A549 (cell line): ENCODE measurements around the gene IL1R1. TPM values are rescaled to one million over a fixed set of nuclear protein-coding genes. Genes with fewer than 3 reads are reported as not detected.

ENCODE experiments used
- BHLHE40 ChIP-seq: IDR thresholded peaks from 2 replicates; pipeline ENCODE4 v1.6.1; 2012; ENCODE audit warnings: low read depth, low read length, inconsistent platforms
- CBX2 ChIP-seq: fragments of 200-600 bp; sonication (generic); IDR thresholded peaks from 2 replicates; pipeline ENCODE4 v1.6.1; 2016; ENCODE audit warnings: low read depth, mild to moderate bottlenecking, borderline replicate concordance
- CEBPB ChIP-seq, 2 experiments: fragments of >200 bp in 1 of 2; sonication (Bioruptor Twin) in 1 of 2; formaldehyde crosslinking in 1 of 2; IDR thresholded peaks; 2 replicates each; pipeline ENCODE4 v1.6.1; 2012 to 2016
- CHD2 ChIP-seq: fragments of 150-350 bp; IDR thresholded peaks from 2 replicates; pipeline ENCODE4 v1.6.1; 2014; ENCODE audit warnings: low read length; ENCODE audit not compliant: partially characterized antibody
- CHD4 ChIP-seq: fragments of 200-600 bp; sonication (generic); IDR thresholded peaks from 2 replicates; pipeline ENCODE4 v1.6.1; 2016; ENCODE audit warnings: antibody characterized with exemption, mild to moderate bottlenecking, borderline replicate concordance
- EHF ChIP-seq: fragments of 250-450 bp; sonication (Bioruptor Pico); IDR thresholded peaks from 2 replicates; pipeline ENCODE4 v1.5.0; 2020; ENCODE audit warnings: mild to moderate bottlenecking
- EP300 ChIP-seq, 2 experiments: fragments of >200 bp; sonication (Bioruptor Twin); formaldehyde crosslinking; IDR thresholded peaks; 2 replicates in 1 of 2; 3 replicates in 1 of 2; pipeline ENCODE4 v1.6.1; 2016 to 2017
- ESRRA ChIP-seq: fragments of 150-350 bp; IDR thresholded peaks from 2 replicates; pipeline ENCODE4 v1.6.1; 2014; ENCODE audit warnings: mild to moderate bottlenecking, low read length, borderline replicate concordance
- FOSB ChIP-seq: fragments of 250-450 bp; sonication (Bioruptor Pico); IDR thresholded peaks from 2 replicates; pipeline ENCODE4 v1.5.0; 2020; ENCODE audit warnings: mild to moderate bottlenecking, moderate library complexity
- FOXS1 ChIP-seq: fragments of 250-450 bp; sonication (Bioruptor Pico); IDR thresholded peaks from 2 replicates; pipeline ENCODE4 v1.5.0; 2020; ENCODE audit warnings: mild to moderate bottlenecking, moderate library complexity
- GATA3 ChIP-seq: IDR thresholded peaks from 2 replicates; pipeline ENCODE4 v1.6.1; 2012; ENCODE audit warnings: borderline replicate concordance
- HDAC2 ChIP-seq: fragments of 200-600 bp; sonication (generic); IDR thresholded peaks from 2 replicates; pipeline ENCODE4 v1.6.1; 2016
- HEYL ChIP-seq: fragments of 250-450 bp; sonication (Bioruptor Pico); IDR thresholded peaks from 2 replicates; pipeline ENCODE4 v1.8.0; 2021; ENCODE audit warnings: mild to moderate bottlenecking, moderate library complexity
- HOXB13 ChIP-seq: fragments of 250-450 bp; sonication (Bioruptor Pico); IDR thresholded peaks from 2 replicates; pipeline ENCODE4 v1.5.0; 2020; ENCODE audit warnings: low read depth, mild to moderate bottlenecking, moderate library complexity
- HOXB5 ChIP-seq: fragments of 250-450 bp; sonication (Bioruptor Pico); IDR thresholded peaks from 2 replicates; pipeline ENCODE4 v1.5.0; 2020; ENCODE audit warnings: mild to moderate bottlenecking, moderate library complexity
- JUN ChIP-seq, 2 experiments: fragments of >200 bp; sonication (Bioruptor Twin); formaldehyde crosslinking; IDR thresholded peaks; 2 replicates in 1 of 2; 3 replicates in 1 of 2; pipeline ENCODE4 v1.6.1; 2016 to 2017
- KDM1A ChIP-seq: fragments of 200-600 bp; sonication (generic); IDR thresholded peaks from 2 replicates; pipeline ENCODE4 v1.6.1; 2016; ENCODE audit warnings: low read depth, mild to moderate bottlenecking
- KDM5A ChIP-seq: fragments of 200-600 bp; sonication (generic); IDR thresholded peaks from 2 replicates; pipeline ENCODE4 v1.6.1; 2016; ENCODE audit warnings: antibody characterized with exemption, mild to moderate bottlenecking
- MAZ ChIP-seq: fragments of 150-350 bp; IDR thresholded peaks from 2 replicates; pipeline ENCODE4 v1.6.1; 2014; ENCODE audit warnings: antibody characterized with exemption, low read depth, low read length, borderline replicate concordance
- MYC ChIP-seq: IDR thresholded peaks from 2 replicates; pipeline ENCODE4 v1.6.1; 2012; ENCODE audit warnings: mild to moderate bottlenecking, inconsistent platforms, low read length, improper control_type of control experiment, borderline replicate concordance
- NPAS2 ChIP-seq: fragments of 250-450 bp; sonication (Bioruptor Pico); IDR thresholded peaks from 2 replicates; pipeline ENCODE4 v1.8.0; 2022; ENCODE audit warnings: mild to moderate bottlenecking, moderate library complexity, borderline replicate concordance
- NR3C1 ChIP-seq: fragments of >200 bp; sonication (Bioruptor Twin); formaldehyde crosslinking; IDR thresholded peaks from 3 replicates; pipeline ENCODE4 v1.6.1; 2017
- PBX3 ChIP-seq: IDR thresholded peaks from 2 replicates; pipeline ENCODE4 v1.6.1; 2012
- POLR2A ChIP-seq: IDR thresholded peaks from 2 replicates; pipeline ENCODE4 v1.6.1; 2012; ENCODE audit warnings: mild to moderate bottlenecking, low read length
- POLR2AphosphoS2 ChIP-seq: conservative IDR thresholded peaks from 2 replicates; pipeline ENCODE4 v1.6.1; 2012; ENCODE audit warnings: low read length, improper control_type of control experiment, inconsistent platforms
- RAD21 ChIP-seq, 2 experiments: fragments of >200 bp in 1 of 2; sonication (Bioruptor Twin) in 1 of 2; formaldehyde crosslinking in 1 of 2; IDR thresholded peaks in 1 of 2; conservative IDR thresholded peaks in 1 of 2; 2 replicates in 1 of 2; 3 replicates in 1 of 2; pipeline ENCODE4 v1.6.1; 2012 to 2018; ENCODE audit warnings: inconsistent platforms in 1 of 2
- RARB ChIP-seq: fragments of 250-450 bp; sonication (Bioruptor Pico); IDR thresholded peaks from 2 replicates; pipeline ENCODE4 v1.8.0; 2021; ENCODE audit warnings: mild to moderate bottlenecking, moderate library complexity
- REST ChIP-seq: fragments of 200-600 bp; sonication (generic); IDR thresholded peaks from 2 replicates; pipeline ENCODE4 v1.6.1; 2016; ENCODE audit warnings: antibody characterized with exemption, mild to moderate bottlenecking, moderate library complexity
- RFX5 ChIP-seq: fragments of 450-650 bp; IDR thresholded peaks from 2 replicates; pipeline ENCODE4 v1.7.1; 2014; ENCODE audit warnings: antibody characterized with exemption, mild to moderate bottlenecking, moderate library complexity
- RNF2 ChIP-seq: fragments of 200-600 bp; sonication (generic); IDR thresholded peaks from 2 replicates; pipeline ENCODE4 v1.6.1; 2016; ENCODE audit warnings: low read depth, mild to moderate bottlenecking, antibody characterized with exemption, moderate library complexity, borderline replicate concordance
- SREBF2 ChIP-seq: fragments of 450-650 bp; IDR thresholded peaks from 2 replicates; pipeline ENCODE4 v1.6.1; 2014; ENCODE audit warnings: mild to moderate bottlenecking, moderate library complexity
- TFCP2L1 ChIP-seq: fragments of 250-450 bp; sonication (Bioruptor Pico); IDR thresholded peaks from 2 replicates; pipeline ENCODE4 v1.5.0; 2021; ENCODE audit warnings: mild to moderate bottlenecking
- ZSCAN20 ChIP-seq: fragments of 250-450 bp; sonication (Bioruptor Pico); IDR thresholded peaks from 2 replicates; pipeline ENCODE4 v1.8.0; 2022; ENCODE audit warnings: mild to moderate bottlenecking, moderate library complexity
- polyA plus RNA-seq, 4 experiments: library from polyadenylated mRNA; depleted of rRNA in 3 of 4; stranded (reverse); fragments of >200 nt; fragmentation: RNase III in 1 of 4; extraction: RNeasy Plus Mini Kit Qiagen cat#74134 plus additional on column Dnase treatment in 1 of 4; gene quantifications; 2 replicates in 3 of 4; 3 replicates in 1 of 4; pipeline ENCODE4 v1.2.3, GENCODE V29; 2011 to 2017
- TF ChIP-seq, protein P1 (sequence below): fragments of >200 bp; sonication (Bioruptor Twin); formaldehyde crosslinking; IDR thresholded peaks from 2 replicates; pipeline ENCODE4 v1.6.1; 2016
- TF ChIP-seq, protein P2 (sequence below): IDR thresholded peaks from 2 replicates; pipeline ENCODE4 v1.6.1; 2012
- TF ChIP-seq, protein P3 (sequence below): fragments of >200 bp; sonication (Bioruptor Twin); formaldehyde crosslinking; IDR thresholded peaks from 3 replicates; pipeline ENCODE4 v1.6.1; 2016
- TF ChIP-seq, protein P4 (sequence below): fragments of 250-450 bp; sonication (Bioruptor Pico); IDR thresholded peaks from 2 replicates; pipeline ENCODE4 v1.5.0; 2021; ENCODE audit warnings: mild to moderate bottlenecking, moderate library complexity, borderline replicate concordance
- TF ChIP-seq, protein P5 (sequence below): fragments of 250-450 bp; sonication (Bioruptor Pico); IDR thresholded peaks from 2 replicates; pipeline ENCODE4 v1.5.0; 2020; ENCODE audit warnings: low read depth, mild to moderate bottlenecking, moderate library complexity

The IL1R1 gene
- polyA plus RNA-seq, 2 of the 4 experiments (the other 2 are of a cell fraction), result 32.5 to 34.7 TPM

GRCh38 chr2:102107741-102108070 is 34.8 kb upstream of the IL1R1 start (continued):
- no peak for TF ChIP-seq NPAS2 (CRISPR knock-in tag)
- TF ChIP-seq JUN (IDR thresholded peaks at IDR 0.05), result peak; percentile 57 to 69; a peak in 3 of 5 replicates
- TF ChIP-seq CEBPB (IDR thresholded peaks at IDR 0.05), result peak; percentile 69 to 82
- TF ChIP-seq ESRRA, result 0 out of 2 replicates have a peak, but pooled peaks have one; percentile 26
- TF ChIP-seq RAD21 (conservative IDR thresholded peaks at IDR 0.05 in 1 of 2, IDR thresholded peaks at IDR 0.05 in 1 of 2), result peak in 1 of 2 experiments; percentile 39
- TF ChIP-seq PBX3, result no peak
- TF ChIP-seq POLR2A, result no peak
- no peak for TF ChIP-seq RNF2
- no peak for TF ChIP-seq TFCP2L1 (CRISPR knock-in tag)
- no peak for TF ChIP-seq NR3C1
- TF ChIP-seq ZSCAN20 (CRISPR knock-in tag), result no peak
- TF ChIP-seq, protein P1, sequence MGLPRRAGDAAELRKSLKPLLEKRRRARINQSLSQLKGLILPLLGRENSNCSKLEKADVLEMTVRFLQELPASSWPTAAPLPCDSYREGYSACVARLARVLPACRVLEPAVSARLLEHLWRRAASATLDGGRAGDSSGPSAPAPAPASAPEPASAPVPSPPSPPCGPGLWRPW, result no peak
- no peak for TF ChIP-seq CHD4
- no peak for TF ChIP-seq HOXB5 (CRISPR knock-in tag)
- peak; percentile 53 to 55; a peak in 2 of 5 replicates for TF ChIP-seq EP300 (IDR thresholded peaks at IDR 0.05)
- no peak for TF ChIP-seq CHD2
- TF ChIP-seq FOXS1 (CRISPR knock-in tag), result no peak
- no peak for TF ChIP-seq FOSB (CRISPR knock-in tag)
- no peak for TF ChIP-seq RARB (CRISPR knock-in tag)
- TF ChIP-seq HOXB13 (CRISPR knock-in tag), result no peak
- TF ChIP-seq, protein P2, sequence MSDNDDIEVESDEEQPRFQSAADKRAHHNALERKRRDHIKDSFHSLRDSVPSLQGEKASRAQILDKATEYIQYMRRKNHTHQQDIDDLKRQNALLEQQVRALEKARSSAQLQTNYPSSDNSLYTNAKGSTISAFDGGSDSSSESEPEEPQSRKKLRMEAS, result no peak
- TF ChIP-seq RFX5, result no peak
- TF ChIP-seq EHF (CRISPR knock-in tag), result no peak
- no peak for TF ChIP-seq MYC
- no peak for TF ChIP-seq HDAC2
- no peak for TF ChIP-seq REST
- TF ChIP-seq, protein P3, sequence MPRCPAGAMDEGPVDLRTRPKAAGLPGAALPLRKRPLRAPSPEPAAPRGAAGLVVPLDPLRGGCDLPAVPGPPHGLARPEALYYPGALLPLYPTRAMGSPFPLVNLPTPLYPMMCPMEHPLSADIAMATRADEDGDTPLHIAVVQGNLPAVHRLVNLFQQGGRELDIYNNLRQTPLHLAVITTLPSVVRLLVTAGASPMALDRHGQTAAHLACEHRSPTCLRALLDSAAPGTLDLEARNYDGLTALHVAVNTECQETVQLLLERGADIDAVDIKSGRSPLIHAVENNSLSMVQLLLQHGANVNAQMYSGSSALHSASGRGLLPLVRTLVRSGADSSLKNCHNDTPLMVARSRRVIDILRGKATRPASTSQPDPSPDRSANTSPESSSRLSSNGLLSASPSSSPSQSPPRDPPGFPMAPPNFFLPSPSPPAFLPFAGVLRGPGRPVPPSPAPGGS, result peak; percentile 49; the same call in 1 of the 3 replicates
- peak; percentile 20; the same call in 1 of the 2 replicates for TF ChIP-seq GATA3
- no peak for TF ChIP-seq MAZ
- no peak for TF ChIP-seq SREBF2
- no peak for TF ChIP-seq KDM5A
- no peak for TF ChIP-seq HEYL
- TF ChIP-seq CBX2, result no peak
- no peak for TF ChIP-seq POLR2AphosphoS2
- no peak for TF ChIP-seq KDM1A
- TF ChIP-seq BHLHE40, result no peak
- TF ChIP-seq, protein P4, sequence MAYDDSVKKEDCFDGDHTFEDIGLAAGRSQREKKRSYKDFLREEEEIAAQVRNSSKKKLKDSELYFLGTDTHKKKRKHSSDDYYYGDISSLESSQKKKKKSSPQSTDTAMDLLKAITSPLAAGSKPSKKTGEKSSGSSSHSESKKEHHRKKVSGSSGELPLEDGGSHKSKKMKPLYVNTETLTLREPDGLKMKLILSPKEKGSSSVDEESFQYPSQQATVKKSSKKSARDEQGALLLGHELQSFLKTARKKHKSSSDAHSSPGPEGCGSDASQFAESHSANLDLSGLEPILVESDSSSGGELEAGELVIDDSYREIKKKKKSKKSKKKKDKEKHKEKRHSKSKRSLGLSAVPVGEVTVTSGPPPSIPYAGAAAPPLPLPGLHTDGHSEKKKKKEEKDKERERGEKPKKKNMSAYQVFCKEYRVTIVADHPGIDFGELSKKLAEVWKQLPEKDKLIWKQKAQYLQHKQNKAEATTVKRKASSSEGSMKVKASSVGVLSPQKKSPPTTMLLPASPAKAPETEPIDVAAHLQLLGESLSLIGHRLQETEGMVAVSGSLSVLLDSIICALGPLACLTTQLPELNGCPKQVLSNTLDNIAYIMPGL (CRISPR knock-in tag), result no peak
- TF ChIP-seq, protein P5, sequence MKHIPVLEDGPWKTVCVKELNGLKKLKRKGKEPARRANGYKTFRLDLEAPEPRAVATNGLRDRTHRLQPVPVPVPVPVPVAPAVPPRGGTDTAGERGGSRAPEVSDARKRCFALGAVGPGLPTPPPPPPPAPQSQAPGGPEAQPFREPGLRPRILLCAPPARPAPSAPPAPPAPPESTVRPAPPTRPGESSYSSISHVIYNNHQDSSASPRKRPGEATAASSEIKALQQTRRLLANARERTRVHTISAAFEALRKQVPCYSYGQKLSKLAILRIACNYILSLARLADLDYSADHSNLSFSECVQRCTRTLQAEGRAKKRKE, result no peak
